ENCODE results near the gene TSPAN32. TPM values are rescaled to one million over a fixed set of nuclear protein-coding genes. Genes with fewer than 3 reads are reported as not detected.

TSPAN32 gene
- total RNA-seq, 1 donor from 2014 or later = 1.9 TPM

GRCh38 chr11:2359557-2359956 lies 57.7 kb downstream of the TSPAN32 start:
- DNase-seq (ENCODE audit: low spot score in 2 of 2) = no peak
- H3K36me3 ChIP-seq = no peaks in the 10 kb centered on the region
- no peak overlapping the region for H3K4me3 ChIP-seq
- H3K4me1 ChIP-seq = no peaks in the 10 kb centered on the region
- intact Hi-C loops (cut with DNase I) = no loop called here
- H3K27ac ChIP-seq = no peak overlapping the region
- no peaks in the 10 kb centered on the region for H3K27me3 ChIP-seq
- no peaks in the 10 kb centered on the region for H3K9me3 ChIP-seq
- no peak for TF ChIP-seq CTCF (IDR thresholded peaks at IDR 0.05)

GRCh38 chr11:2360081-2360642 lies 58.3 kb downstream of the TSPAN32 start:
- no peak for TF ChIP-seq CTCF (IDR thresholded peaks at IDR 0.05)
- Histone ChIP-seq H3K9me3 (no peaks in the 10 kb centered on the region), H3K36me3 (no peaks in the 10 kb centered on the region), H3K27ac (no peak overlapping the region), H3K4me3 (no peak overlapping the region), H3K27me3 (no peaks in the 10 kb centered on the region), H3K4me1 (no peaks in the 10 kb centered on the region)
- intact Hi-C loops (cut with DNase I) = no loop called here
- DNase-seq (ENCODE audit: low spot score in 2 of 2) = no peak

GRCh38 chr11:2361565-2361964 lies 59.8 kb downstream of the TSPAN32 start:
- Histone ChIP-seq H3K36me3 (no peaks in the 10 kb centered on the region), H3K9me3 (no peaks in the 10 kb centered on the region), H3K27me3 (no peaks in the 10 kb centered on the region), H3K27ac (no peak overlapping the region), H3K4me3 (no peak overlapping the region), H3K4me1 (no peaks in the 10 kb centered on the region)
- no peak for DNase-seq (ENCODE audit: low spot score in 2 of 2)
- no peak for TF ChIP-seq CTCF (IDR thresholded peaks at IDR 0.05)
- intact Hi-C loops (cut with DNase I) = no loop called here

GRCh38 chr11:2362414-2362813 lies 60.6 kb downstream of the TSPAN32 start:
- Histone ChIP-seq H3K9me3 (no peaks in the 10 kb centered on the region), H3K4me1 (no peaks in the 10 kb centered on the region), H3K36me3 (no peaks in the 10 kb centered on the region), H3K4me3 (no peak overlapping the region), H3K27me3 (no peaks in the 10 kb centered on the region), H3K27ac (no peak overlapping the region)
- intact Hi-C loops (cut with DNase I) = no loop called here
- no peak for TF ChIP-seq CTCF (IDR thresholded peaks at IDR 0.05)
- no peak for DNase-seq (ENCODE audit: low spot score in 2 of 2)

- Histone ChIP-seq H3K4me3 (no peak overlapping the region), H3K36me3 (no peaks in the 10 kb centered on the region), H3K27ac (no peak overlapping the region), H3K4me1 (no peaks in the 10 kb centered on the region), H3K27me3 (no peaks in the 10 kb centered on the region), H3K9me3 (no peaks in the 10 kb centered on the region)
- TF ChIP-seq CTCF (IDR thresholded peaks at IDR 0.05) = no peak
- intact Hi-C loops (cut with DNase I) = no loop called here
- no peak for DNase-seq (ENCODE audit: low spot score in 2 of 2)
Observed at GRCh38 chr11:2363130-2363529, 61.3 kb downstream of the TSPAN32 start.

Measured in ascending aorta (tissue), 2 donors.